ENCODE results near the gene TEKT3.

TEKT3 gene

DNA sequence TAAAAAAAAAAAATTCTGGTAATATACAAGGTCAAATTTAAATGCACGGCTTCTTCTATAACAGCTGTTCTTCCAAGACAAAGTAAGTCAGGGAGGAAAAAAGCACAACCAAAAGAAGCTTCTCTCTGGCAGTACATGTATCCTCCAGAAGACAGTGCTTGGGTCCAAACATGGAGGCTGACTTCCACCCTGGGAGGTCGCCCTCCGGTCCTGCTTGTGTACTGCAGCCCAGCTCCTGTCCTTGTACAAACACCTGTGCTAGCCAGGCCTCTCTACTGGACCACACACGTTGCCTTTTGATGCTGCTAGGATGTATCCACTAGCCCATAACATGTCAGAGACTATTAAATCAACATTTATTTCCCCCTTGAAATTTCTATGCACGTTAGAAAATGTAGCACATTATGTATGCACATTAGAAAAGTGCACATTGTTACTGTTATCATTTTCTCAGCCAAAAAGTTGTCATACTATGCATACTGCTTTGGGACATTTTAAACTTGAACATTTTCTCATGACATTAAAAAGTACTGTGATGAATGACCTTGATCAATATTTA lies 21.9 kb downstream of the TEKT3 start:
- H3K9me3 ChIP-seq (ENCODE audit: severe bottlenecking): no peaks in the 10 kb centered on the region
- TF ChIP-seq, protein P1, sequence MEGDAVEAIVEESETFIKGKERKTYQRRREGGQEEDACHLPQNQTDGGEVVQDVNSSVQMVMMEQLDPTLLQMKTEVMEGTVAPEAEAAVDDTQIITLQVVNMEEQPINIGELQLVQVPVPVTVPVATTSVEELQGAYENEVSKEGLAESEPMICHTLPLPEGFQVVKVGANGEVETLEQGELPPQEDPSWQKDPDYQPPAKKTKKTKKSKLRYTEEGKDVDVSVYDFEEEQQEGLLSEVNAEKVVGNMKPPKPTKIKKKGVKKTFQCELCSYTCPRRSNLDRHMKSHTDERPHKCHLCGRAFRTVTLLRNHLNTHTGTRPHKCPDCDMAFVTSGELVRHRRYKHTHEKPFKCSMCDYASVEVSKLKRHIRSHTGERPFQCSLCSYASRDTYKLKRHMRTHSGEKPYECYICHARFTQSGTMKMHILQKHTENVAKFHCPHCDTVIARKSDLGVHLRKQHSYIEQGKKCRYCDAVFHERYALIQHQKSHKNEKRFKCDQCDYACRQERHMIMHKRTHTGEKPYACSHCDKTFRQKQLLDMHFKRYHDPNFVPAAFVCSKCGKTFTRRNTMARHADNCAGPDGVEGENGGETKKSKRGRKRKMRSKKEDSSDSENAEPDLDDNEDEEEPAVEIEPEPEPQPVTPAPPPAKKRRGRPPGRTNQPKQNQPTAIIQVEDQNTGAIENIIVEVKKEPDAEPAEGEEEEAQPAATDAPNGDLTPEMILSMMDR (IDR thresholded peaks at IDR 0.05; ENCODE audit: low read depth, low read length): no peak
- peaks cover 10% of the 10 kb centered on the region for H3K27me3 ChIP-seq (ENCODE audit: insufficient read depth, low read depth, severe bottlenecking)
- H3K36me3 ChIP-seq: no peaks in the 10 kb centered on the region
- DNase-seq: no peak
- H3K4me3 ChIP-seq (ENCODE audit: low read depth, low read length): no peak overlapping the region
- no peak overlapping the region for H3K27ac ChIP-seq

DNA sequence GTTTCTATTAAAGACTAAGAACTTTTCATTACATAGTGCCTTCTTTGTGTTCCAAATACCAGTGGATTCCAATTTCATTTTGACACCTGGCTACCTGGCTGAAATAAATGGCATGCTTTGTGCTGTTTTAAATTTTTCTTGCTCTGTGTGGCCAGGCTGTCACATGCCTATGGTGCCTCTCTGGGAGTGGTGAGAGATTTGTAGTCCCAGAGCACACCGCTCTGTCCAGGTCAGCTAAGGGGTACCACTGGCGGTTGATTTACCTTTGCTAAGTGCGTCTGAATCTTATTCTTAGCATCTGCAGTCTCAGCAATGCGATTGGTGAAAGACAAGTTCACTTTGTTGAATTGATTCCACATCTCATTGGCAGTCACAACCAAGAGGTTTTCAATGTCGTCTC lies 29.4 kb downstream of the TEKT3 start:
- no peaks in the 10 kb centered on the region for H3K36me3 ChIP-seq
- no peak overlapping the region for H3K4me3 ChIP-seq (ENCODE audit: low read depth, low read length)
- TF ChIP-seq, protein P1 (IDR thresholded peaks at IDR 0.05; ENCODE audit: low read depth, low read length): no peak
- no peak for DNase-seq
- H3K9me3 ChIP-seq (ENCODE audit: severe bottlenecking): no peaks in the 10 kb centered on the region
- H3K27me3 ChIP-seq (ENCODE audit: insufficient read depth, low read depth, severe bottlenecking): peaks cover 16% of the 10 kb centered on the region
- no peak overlapping the region for H3K27ac ChIP-seq

DNA sequence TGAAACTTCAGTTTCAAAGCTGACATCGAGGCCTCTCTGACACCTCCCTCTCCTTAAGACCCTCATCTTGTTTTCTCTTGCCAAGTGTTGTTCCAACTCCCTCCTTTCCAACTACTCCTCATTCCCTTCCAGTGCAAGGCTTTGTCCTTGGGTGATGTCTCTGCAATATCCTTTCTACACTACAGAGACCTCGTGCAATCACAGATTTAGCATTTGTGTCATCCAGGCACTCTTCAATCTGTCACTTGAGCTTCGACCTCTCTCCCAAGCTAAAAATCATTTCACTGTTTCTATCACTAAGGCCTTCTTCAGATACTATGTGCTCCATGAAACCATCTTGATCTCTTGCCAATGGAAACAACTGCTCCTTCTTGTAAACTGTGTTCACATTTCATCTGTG lies 31.6 kb downstream of the TEKT3 start:
- TF ChIP-seq, protein P1 (IDR thresholded peaks at IDR 0.05; ENCODE audit: low read depth, low read length): no peak
- H3K36me3 ChIP-seq: no peaks in the 10 kb centered on the region
- H3K27me3 ChIP-seq (ENCODE audit: insufficient read depth, low read depth, severe bottlenecking): peaks cover 8% of the 10 kb centered on the region
- no peak overlapping the region for H3K4me3 ChIP-seq (ENCODE audit: low read depth, low read length)
- no peak overlapping the region for H3K27ac ChIP-seq
- no peaks in the 10 kb centered on the region for H3K9me3 ChIP-seq (ENCODE audit: severe bottlenecking)
- DNase-seq: no peak

DNA sequence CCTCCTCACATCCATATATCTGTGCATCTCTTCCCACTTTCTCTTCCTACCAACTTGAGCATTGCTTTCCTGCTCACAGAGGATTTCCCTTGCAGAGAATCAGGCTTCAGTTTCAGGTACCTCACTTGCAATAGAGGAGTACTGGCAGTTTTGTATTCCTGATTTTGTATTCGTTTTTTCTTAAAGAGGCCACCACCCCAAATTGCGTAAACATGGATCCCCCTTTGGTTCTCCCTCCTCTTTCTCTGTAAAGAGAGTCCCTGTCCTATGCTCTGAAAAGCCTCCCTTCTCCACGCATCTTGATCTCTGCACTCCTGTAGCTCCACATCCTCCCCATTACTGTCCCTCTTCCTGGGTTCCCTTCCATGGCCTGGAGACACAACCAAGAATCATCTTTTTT lies 32.2 kb downstream of the TEKT3 start:
- H3K9me3 ChIP-seq (ENCODE audit: severe bottlenecking): no peaks in the 10 kb centered on the region
- no peaks in the 10 kb centered on the region for H3K36me3 ChIP-seq
- DNase-seq: no peak
- H3K27ac ChIP-seq: no peak overlapping the region
- no peak overlapping the region for H3K4me3 ChIP-seq (ENCODE audit: low read depth, low read length)
- H3K27me3 ChIP-seq (ENCODE audit: insufficient read depth, low read depth, severe bottlenecking): peaks cover 4% of the 10 kb centered on the region
- TF ChIP-seq, protein P1 (IDR thresholded peaks at IDR 0.05; ENCODE audit: low read depth, low read length): no peak

DNA sequence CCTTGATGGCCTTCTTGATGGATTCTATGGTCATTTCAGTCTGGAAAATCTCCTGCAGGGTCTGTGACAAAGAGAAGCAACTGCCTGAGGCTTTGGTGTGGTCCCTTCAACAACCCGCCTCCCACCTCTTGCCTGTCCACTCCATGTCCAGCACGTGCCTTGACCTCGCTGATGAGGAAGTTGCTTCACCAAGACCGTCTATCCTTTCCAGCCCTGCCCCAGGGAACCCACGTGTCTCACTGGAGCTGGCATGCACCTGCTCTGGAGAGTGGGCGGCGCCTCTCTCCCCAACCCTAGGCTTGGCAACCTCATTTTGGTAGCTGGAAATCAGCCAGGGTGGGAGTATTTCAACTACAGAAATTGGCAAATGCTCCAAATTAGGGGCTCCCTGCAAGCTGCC lies 32.6 kb downstream of the TEKT3 start:
- no peak for DNase-seq
- Histone ChIP-seq H3K27me3 (ENCODE audit: insufficient read depth, low read depth, severe bottlenecking) (peaks cover 5% of the 10 kb centered on the region), H3K4me3 (ENCODE audit: low read depth, low read length) (no peak overlapping the region), H3K9me3 (ENCODE audit: severe bottlenecking) (no peaks in the 10 kb centered on the region), H3K27ac (no peak overlapping the region), H3K36me3 (no peaks in the 10 kb centered on the region)
- TF ChIP-seq, protein P1 (IDR thresholded peaks at IDR 0.05; ENCODE audit: low read depth, low read length): no peak

DNA sequence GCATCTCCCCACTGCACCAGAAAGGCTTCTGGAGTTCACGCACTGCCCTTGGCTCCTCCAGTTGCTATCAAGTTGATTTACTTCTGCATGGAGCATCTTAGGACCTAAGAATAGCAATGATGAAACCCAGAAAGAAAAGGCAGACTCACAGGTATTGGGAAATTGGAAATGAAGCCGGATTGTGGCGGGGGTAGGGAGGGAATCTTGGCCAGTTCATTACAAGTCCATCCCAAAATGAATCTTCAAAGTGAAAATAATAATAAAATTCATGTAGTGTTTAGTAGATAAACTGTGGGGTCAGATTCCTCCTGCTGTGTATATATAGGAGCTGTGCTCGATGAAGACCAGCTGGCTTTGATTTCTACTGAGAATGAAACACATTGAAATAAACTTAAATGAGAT lies 33.7 kb downstream of the TEKT3 start:
- no peak for DNase-seq
- TF ChIP-seq, protein P1 (IDR thresholded peaks at IDR 0.05; ENCODE audit: low read depth, low read length): no peak
- no peaks in the 10 kb centered on the region for H3K36me3 ChIP-seq
- peaks cover 2% of the 10 kb centered on the region for H3K27me3 ChIP-seq (ENCODE audit: insufficient read depth, low read depth, severe bottlenecking)
- H3K27ac ChIP-seq: no peak overlapping the region
- no peak overlapping the region for H3K4me3 ChIP-seq (ENCODE audit: low read depth, low read length)
- H3K9me3 ChIP-seq (ENCODE audit: severe bottlenecking): no peaks in the 10 kb centered on the region

Data from WERI-Rb-1 (cell line).